GM21423 (cell line): Measurements from ENCODE around the gene PSPC1.
"Not testable (repeated sequence)": the region's sequence is repeated elsewhere in the genome, so short reads cannot be mapped to it uniquely, and the experiment has no call there.

Source experiments
- ATAC-seq: cut with Tn5 transposase; IDR thresholded peaks from one replicate; pipeline ENCODE4 v1.9.1; 2021; ENCODE audit warnings: mild to moderate bottlenecking, moderate library complexity; ENCODE audit not compliant: unreplicated experiment

Gene PSPC1

GRCh38 chr13:19782727-19783682 lies at the start of gene PSPC1:
PSPC1 (minus strand) TSS chr13:19782945; CDS start chr13:19782757, 188 bp downstream.
- peak; percentile 93 for ATAC-seq

GRCh38 chr13:19822673-19823072 lies 39.9 kb upstream of the PSPC1 start:
- ATAC-seq, result no peak

- no peak for ATAC-seq
Measured at GRCh38 chr13:19818223-19818842, 35.6 kb upstream of the PSPC1 start.

- no peak for ATAC-seq
Measured at GRCh38 chr13:19817510-19818158, 34.9 kb upstream of the PSPC1 start.

- ATAC-seq, result no peak
Measured at GRCh38 chr13:19817106-19817505, 34.4 kb upstream of the PSPC1 start.

GRCh38 chr13:19815842-19816241 lies 33.1 kb upstream of the PSPC1 start:
- not testable (repeated sequence) for ATAC-seq

- ATAC-seq, result no peak
Measured at GRCh38 chr13:19810996-19811881, 28.5 kb upstream of the PSPC1 start.

- no peak for ATAC-seq
Measured at GRCh38 chr13:19810151-19810550, 27.4 kb upstream of the PSPC1 start.

GRCh38 chr13:19805765-19806164 lies 23.0 kb upstream of the PSPC1 start:
- no peak for ATAC-seq

- no peak for ATAC-seq
Measured at GRCh38 chr13:19795956-19796355, 13.2 kb upstream of the PSPC1 start.

- no peak for ATAC-seq
Measured at GRCh38 chr13:19794631-19795030, 11.9 kb upstream of the PSPC1 start.

- ATAC-seq, result no peak
Measured at GRCh38 chr13:19791953-19792537, 9.3 kb upstream of the PSPC1 start.

GRCh38 chr13:19782049-19782726 lies 557 bp downstream of the PSPC1 start:
- ATAC-seq, result peak; percentile 38

GRCh38 chr13:19781526-19781925 lies 1.2 kb downstream of the PSPC1 start:
- ATAC-seq, result no peak

GRCh38 chr13:19780753-19781418 lies 1.9 kb downstream of the PSPC1 start:
- not testable (repeated sequence) for ATAC-seq

GRCh38 chr13:19772306-19772705 lies 10.4 kb downstream of the PSPC1 start:
- ATAC-seq, result no peak

GRCh38 chr13:19769854-19770253 lies 12.9 kb downstream of the PSPC1 start:
- no peak for ATAC-seq

- ATAC-seq, result no peak
Measured at GRCh38 chr13:19767966-19768365, 14.8 kb downstream of the PSPC1 start.

GRCh38 chr13:19766591-19766990 lies 16.2 kb downstream of the PSPC1 start:
- ATAC-seq, result no peak
